Anterior cingulate cortex (tissue), 58 donors: Measurements from ENCODE around the gene ATMIN.

Source experiments
- DNase-seq, 58 donors: peaks; one replicate each; lab custom pipeline; 2025; lab: John Stamatoyannopoulos, UW

The ATMIN gene

GRCh38 chr16:81066681-81067080 is 31.0 kb downstream of the ATMIN start:
- DNase-seq: peak in 2 of 58 donors; percentile 1

GRCh38 chr16:81067166-81067565 is 31.5 kb downstream of the ATMIN start:
- DNase-seq: no peak

GRCh38 chr16:81069063-81069462 is 33.4 kb downstream of the ATMIN start:
- DNase-seq: no peak

- no peak for DNase-seq
Observed at GRCh38 chr16:81070979-81071378, 35.3 kb downstream of the ATMIN start.

GRCh38 chr16:81071805-81072204 is 36.2 kb downstream of the ATMIN start:
- no peak for DNase-seq

- DNase-seq: no peak
Observed at GRCh38 chr16:81073560-81074330, 38.1 kb downstream of the ATMIN start.

GRCh38 chr16:81076566-81077075 is 41.0 kb downstream of the ATMIN start:
- peak in 54 of 58 donors; percentile 73 to 99 (median 96) for DNase-seq

GRCh38 chr16:81077076-81077940 is 41.7 kb downstream of the ATMIN start, which contains the start of gene C16orf46:
Gene C16orf46 (minus strand): TSS chr16:81077238. CDS start chr16:81063955, 13,283 bp downstream.
- peak; percentile 82 to 99 (median 97) for DNase-seq

- DNase-seq: no peak
Observed at GRCh38 chr16:81080233-81080632, 44.6 kb downstream of the ATMIN start.

- DNase-seq: no peak
Observed at GRCh38 chr16:81081014-81081413, 45.4 kb downstream of the ATMIN start.

- no peak for DNase-seq
Observed at GRCh38 chr16:81088836-81089235, 53.2 kb downstream of the ATMIN start.

GRCh38 chr16:81094771-81095251 is 59.2 kb downstream of the ATMIN start:
- DNase-seq: no peak

- no peak for DNase-seq
Observed at GRCh38 chr16:81095653-81095952, 60.0 kb downstream of the ATMIN start.

- DNase-seq: peak; percentile 73 to 100 (median 99)
Observed at GRCh38 chr16:81095953-81096714, 60.5 kb downstream of the ATMIN start, which contains the start of gene GCSH. Gene GCSH (minus strand): TSS chr16:81096395. CDS start chr16:81096278, 117 bp downstream.

- DNase-seq: peak in 3 of 58 donors; percentile 33 to 38 (median 33)
Observed at GRCh38 chr16:81096715-81097208, 61.1 kb downstream of the ATMIN start.
